Effector memory CD8-positive, alpha-beta T cell (primary cell): Measurements from ENCODE around the gene RENBP.
"Not testable (repeated sequence)": the region's sequence is repeated elsewhere in the genome, so short reads cannot be mapped to it uniquely, and the experiment has no call there.

Experiments
- ATAC-seq: fragments of 150-1000 bp; cut with Tn5 transposase; replicated peaks from 2 replicates; pipeline ENCODE4 v1.10.0; 2021; ENCODE audit warnings: mild to moderate bottlenecking, moderate library complexity
- DNase-seq, 3 experiments: peaks; one replicate each; pipeline ENCODE4 v3.0.0; 2021
- H3K27ac Mint-ChIP-seq, 2 donors: one replicate each; pipeline ENCODE4 v1.8.0; 2022; ENCODE audit warnings: mild to moderate bottlenecking in 2 of 2, mixed read lengths in 2 of 2, moderate library complexity in 2 of 2
- H3K27me3 Mint-ChIP-seq, 2 donors: one replicate each; pipeline ENCODE4 v1.8.0; 2022; ENCODE audit warnings: mixed read lengths in 2 of 2
- H3K36me3 Mint-ChIP-seq: one replicate; pipeline ENCODE4 v1.8.0; 2022; ENCODE audit warnings: mild to moderate bottlenecking, moderate library complexity, mixed read lengths; ENCODE audit not compliant: insufficient read depth
- H3K4me1 Mint-ChIP-seq, 2 donors: one replicate each; pipeline ENCODE4 v1.8.0; 2022; ENCODE audit warnings: low read depth in 2 of 2, mixed read lengths in 2 of 2
- H3K4me3 Mint-ChIP-seq, 2 donors: one replicate each; pipeline ENCODE4 v1.8.0; 2022; ENCODE audit warnings: mild to moderate bottlenecking in 2 of 2, mixed read lengths in 2 of 2, moderate library complexity in 2 of 2
- H3K9me3 Mint-ChIP-seq, 2 donors: one replicate each; pipeline ENCODE4 v1.8.0; 2022; ENCODE audit warnings: mixed read lengths in 2 of 2
- total RNA-seq, 9 experiments: gene quantifications; one replicate each; lab custom pipeline; 2026; lab: John Stamatoyannopoulos, UW

The RENBP gene
- 1.3 to 11.5 (median 2.1) reads per million in 9 experiments for total RNA-seq

DNA sequence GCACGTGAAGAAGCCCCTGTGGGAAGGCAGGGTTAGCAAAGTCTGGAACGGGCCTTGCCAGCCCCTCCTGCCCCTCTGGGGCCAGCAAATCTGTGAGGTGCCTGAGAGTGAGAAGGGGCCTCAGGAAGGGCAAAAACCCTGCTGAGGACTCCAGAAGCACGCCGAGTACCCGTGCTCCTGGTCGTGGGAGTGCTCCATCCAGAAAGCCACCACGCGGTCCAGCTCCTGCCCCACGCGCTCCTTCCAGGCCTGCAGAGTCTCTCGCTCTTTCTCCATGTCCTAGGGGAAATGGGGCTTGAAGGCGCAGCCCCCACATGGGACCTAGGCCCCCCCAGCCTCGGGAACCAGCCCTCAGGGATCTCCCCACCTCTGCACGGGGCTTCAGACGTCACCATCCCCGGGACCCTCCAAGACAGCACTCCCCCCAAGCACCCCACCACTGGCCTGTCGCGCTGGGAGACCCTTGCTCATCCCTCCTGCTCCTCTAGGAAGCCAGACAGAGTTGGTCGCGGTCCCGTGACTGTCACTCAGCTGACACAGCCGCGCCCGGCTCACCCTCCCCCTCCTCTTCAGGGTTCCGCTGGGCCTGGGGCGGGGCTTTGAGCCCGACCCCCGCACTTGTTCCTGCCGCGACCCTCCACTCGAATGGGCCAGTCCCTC is at the start of gene RENBP:
Gene RENBP, minus strand, starts transcription at position 504 of the 660 bp plus-strand sequence. Its CDS starts 33 bp downstream, at position 471.
- Mint-ChIP-seq H3K4me3 (peak within 1 kb of the TSS; percentile 61 to 65), H3K36me3 (peaks cover 12% of the 10 kb centered on the region), H3K27ac (peak within 1 kb of the TSS in 1 of 2 donors; percentile 71), H3K4me1 (peaks cover 4 to 10% of the 10 kb centered on the region in 2 donors), H3K27me3 (no peaks in the 10 kb centered on the region), H3K9me3 (no peaks in the 10 kb centered on the region)
- ATAC-seq = peak; percentile 31
- DNase-seq = no peak

- no peaks in the 10 kb centered on the region for H3K27me3 Mint-ChIP-seq
- H3K27ac Mint-ChIP-seq = no peak overlapping the region
- H3K36me3 Mint-ChIP-seq = no peaks in the 10 kb centered on the region
- H3K4me1 Mint-ChIP-seq = peaks cover 4 to 9% of the 10 kb centered on the region in 2 donors
- DNase-seq (no peak), ATAC-seq (no peak)
- H3K9me3 Mint-ChIP-seq = no peaks in the 10 kb centered on the region
- H3K4me3 Mint-ChIP-seq = no peak overlapping the region
Observed at GRCh38 chrX:153993978-153994377, 49.5 kb upstream of the RENBP start.

DNA sequence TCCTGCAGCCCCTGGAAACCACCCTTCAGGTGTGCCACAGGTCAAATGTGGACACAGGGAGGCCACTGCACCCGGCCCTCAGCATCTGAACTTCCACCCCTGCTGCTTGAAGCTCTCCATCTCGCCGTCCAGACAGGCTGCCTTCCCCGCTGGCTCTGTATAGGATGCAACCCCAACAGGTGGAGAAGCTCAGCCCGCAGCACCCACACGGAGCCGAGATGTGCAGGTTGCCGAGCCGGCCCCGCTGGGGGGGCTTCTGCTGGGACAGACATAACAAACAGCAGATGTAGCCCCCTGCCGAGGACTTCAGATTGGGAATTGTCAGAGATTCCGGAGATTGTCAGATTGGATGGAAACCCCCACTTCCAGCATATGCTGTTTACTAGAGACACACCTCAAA is 48.6 kb upstream of the RENBP start:
- peaks cover 4 to 9% of the 10 kb centered on the region in 2 donors for H3K4me1 Mint-ChIP-seq
- no peaks in the 10 kb centered on the region for H3K9me3 Mint-ChIP-seq
- H3K36me3 Mint-ChIP-seq = no peaks in the 10 kb centered on the region
- ATAC-seq (no peak), DNase-seq (no peak)
- H3K27ac Mint-ChIP-seq = no peak overlapping the region
- no peak overlapping the region for H3K4me3 Mint-ChIP-seq
- H3K27me3 Mint-ChIP-seq = no peaks in the 10 kb centered on the region

DNA sequence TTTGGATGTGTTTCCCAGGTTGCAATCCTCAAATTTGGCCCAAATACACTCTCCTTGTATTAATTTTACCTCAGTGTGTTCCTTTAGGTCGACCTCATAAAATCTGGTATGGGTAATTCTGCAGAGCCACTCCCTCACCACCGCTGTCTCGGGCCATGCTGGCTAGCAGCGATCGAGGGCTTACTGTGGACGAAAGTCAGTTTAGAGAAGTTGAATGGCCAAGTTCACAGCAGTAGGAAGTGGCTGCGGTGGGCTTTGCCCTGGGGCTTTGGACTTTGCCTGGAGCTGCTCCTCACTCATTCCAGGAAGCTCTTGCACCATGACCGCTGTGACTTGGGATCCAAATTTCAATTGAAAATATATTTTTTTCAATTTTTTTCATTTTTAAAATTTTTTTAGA is 47.7 kb upstream of the RENBP start:
- Mint-ChIP-seq H3K36me3 (no peaks in the 10 kb centered on the region), H3K4me3 (no peak overlapping the region), H3K27ac (no peak overlapping the region), H3K4me1 (peaks cover 4 to 9% of the 10 kb centered on the region in 2 donors), H3K9me3 (no peaks in the 10 kb centered on the region), H3K27me3 (no peaks in the 10 kb centered on the region)
- DNase-seq (no peak), ATAC-seq (no peak)

- Mint-ChIP-seq H3K36me3 (no peaks in the 10 kb centered on the region), H3K27ac (peak overlapping the region in 1 of 2 donors; percentile 62), H3K27me3 (no peaks in the 10 kb centered on the region), H3K4me1 (peaks cover 4 to 9% of the 10 kb centered on the region in 2 donors), H3K4me3 (peak overlapping the region in 1 of 2 donors; percentile 7), H3K9me3 (no peaks in the 10 kb centered on the region)
- no peak for DNase-seq
- no peak for ATAC-seq
Observed at GRCh38 chrX:153991013-153991580, 46.7 kb upstream of the RENBP start.

- H3K27ac Mint-ChIP-seq = no peak overlapping the region
- ATAC-seq (no peak), DNase-seq (no peak)
- H3K4me3 Mint-ChIP-seq = no peak overlapping the region
- no peaks in the 10 kb centered on the region for H3K27me3 Mint-ChIP-seq
- no peaks in the 10 kb centered on the region for H3K36me3 Mint-ChIP-seq
- H3K9me3 Mint-ChIP-seq = no peaks in the 10 kb centered on the region
- H3K4me1 Mint-ChIP-seq = peaks cover 4 to 9% of the 10 kb centered on the region in 2 donors
Observed at GRCh38 chrX:153989973-153990655, 45.7 kb upstream of the RENBP start.

- peaks cover 14 to 17% of the 10 kb centered on the region in 2 donors for H3K4me1 Mint-ChIP-seq
- H3K27ac Mint-ChIP-seq = no peak overlapping the region
- H3K36me3 Mint-ChIP-seq = no peaks in the 10 kb centered on the region
- no peaks in the 10 kb centered on the region for H3K27me3 Mint-ChIP-seq
- ATAC-seq (no peak), DNase-seq (no peak)
- no peak overlapping the region for H3K4me3 Mint-ChIP-seq
- no peaks in the 10 kb centered on the region for H3K9me3 Mint-ChIP-seq
Observed at GRCh38 chrX:153988493-153988892, 44.0 kb upstream of the RENBP start.

DNA sequence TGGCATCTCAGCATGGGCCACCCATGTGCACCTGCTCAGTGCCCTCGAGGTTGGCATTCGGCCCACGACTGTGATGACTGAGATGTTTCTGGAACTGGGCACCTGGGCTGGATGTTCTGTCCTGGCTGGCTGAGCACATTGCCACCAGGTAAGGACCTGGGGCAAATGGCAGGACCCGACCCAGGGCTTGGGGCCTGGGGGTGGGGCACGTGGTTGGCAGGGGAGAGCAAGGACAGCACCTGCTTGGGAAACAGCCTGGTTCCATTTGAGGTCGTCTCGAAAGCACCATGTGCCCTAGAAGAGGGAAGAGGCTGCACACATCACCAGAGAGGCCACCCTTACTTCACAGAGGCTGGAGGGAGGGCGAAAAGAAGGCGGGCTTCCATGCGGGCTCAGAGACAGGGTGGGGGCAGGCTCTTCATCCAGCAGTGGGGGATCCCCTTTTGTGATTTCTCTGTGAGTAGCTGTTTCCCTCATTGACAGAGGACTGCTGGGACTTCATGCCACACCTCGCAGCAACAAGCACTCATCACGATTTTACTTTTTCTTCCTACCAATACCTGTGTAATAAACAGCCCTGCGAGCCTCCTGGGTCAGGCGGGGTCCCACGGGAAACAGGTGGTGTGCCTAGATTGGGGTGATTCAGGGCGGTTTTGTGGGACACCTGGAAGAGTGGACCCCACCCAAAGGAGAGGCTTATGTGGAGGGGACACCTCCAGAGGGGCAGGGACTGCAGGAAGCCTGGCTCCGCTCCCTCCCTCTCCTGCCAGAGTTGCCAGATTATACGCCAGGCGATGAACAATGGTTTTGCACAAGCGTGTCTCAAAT is 40.1 kb upstream of the RENBP start:
- Mint-ChIP-seq H3K4me3 (peak overlapping the region; percentile 64 to 73), H3K9me3 (no peaks in the 10 kb centered on the region), H3K27ac (peak overlapping the region; percentile 92), H3K4me1 (peaks cover 24 to 33% of the 10 kb centered on the region in 2 donors), H3K27me3 (no peaks in the 10 kb centered on the region), H3K36me3 (peaks cover 11% of the 10 kb centered on the region)
- DNase-seq (peak in 1 of 3 experiments; percentile 18), ATAC-seq (peak; percentile 60)

DNA sequence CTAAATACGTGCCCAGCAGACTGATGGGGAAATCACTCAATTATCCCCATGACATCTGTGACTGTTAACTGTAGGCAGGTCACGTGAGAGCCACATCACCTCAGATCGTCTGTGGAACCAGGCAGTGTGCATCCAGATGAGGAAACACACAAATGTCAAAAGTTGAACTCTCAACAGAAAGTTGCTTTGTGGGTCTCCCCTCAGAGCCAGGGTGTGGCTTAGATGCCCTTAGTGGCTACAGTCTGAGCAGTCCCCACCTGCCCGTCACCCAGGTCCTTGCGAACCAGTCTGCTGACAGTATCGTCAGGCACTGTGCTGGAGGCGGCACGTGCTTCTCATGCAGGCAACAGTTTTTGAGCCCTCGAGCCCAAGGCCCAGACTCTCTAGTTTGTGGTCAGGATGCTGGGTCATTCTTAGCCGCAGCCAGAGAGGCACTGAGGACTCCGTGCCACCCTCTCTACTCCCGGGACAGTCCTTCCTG is 38.9 kb upstream of the RENBP start:
- Mint-ChIP-seq H3K36me3 (peaks cover 11% of the 10 kb centered on the region), H3K27ac (peak overlapping the region; percentile 83 to 92), H3K4me3 (peak overlapping the region; percentile 73 to 84), H3K9me3 (no peaks in the 10 kb centered on the region), H3K4me1 (peaks cover 24 to 33% of the 10 kb centered on the region in 2 donors), H3K27me3 (no peaks in the 10 kb centered on the region)
- DNase-seq = no peak
- no peak for ATAC-seq

GRCh38 chrX:153981771-153982533 is 37.5 kb upstream of the RENBP start:
- Mint-ChIP-seq H3K4me3 (peak overlapping the region; percentile 73 to 84), H3K36me3 (peaks cover 11% of the 10 kb centered on the region), H3K27me3 (no peaks in the 10 kb centered on the region), H3K27ac (peak overlapping the region; percentile 93 to 96), H3K4me1 (peaks cover 24 to 33% of the 10 kb centered on the region in 2 donors), H3K9me3 (no peaks in the 10 kb centered on the region)
- peak in 2 of 3 experiments; percentile 37 for DNase-seq
- ATAC-seq = peak; percentile 35

DNA sequence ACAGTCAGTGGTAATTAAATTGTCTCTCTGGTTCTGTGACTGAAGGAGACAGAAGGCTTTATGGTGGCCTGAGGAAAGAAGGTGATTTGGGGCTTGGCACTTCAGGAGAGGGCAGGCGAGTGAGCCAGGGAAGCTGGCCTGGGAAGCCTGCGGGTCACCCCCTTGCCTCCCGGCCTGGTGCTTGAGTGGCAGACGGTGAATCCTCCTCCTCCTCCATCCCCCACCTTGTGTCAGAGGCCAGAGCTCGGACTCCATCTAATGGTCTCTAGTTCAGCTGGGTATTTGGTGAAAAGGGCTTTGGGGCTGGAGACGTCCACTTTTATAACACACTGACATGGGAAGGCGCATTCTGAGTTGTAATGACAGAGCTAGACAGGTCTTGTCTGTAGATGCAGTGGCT is 36.8 kb upstream of the RENBP start:
- Mint-ChIP-seq H3K36me3 (peaks cover 11% of the 10 kb centered on the region), H3K4me1 (peaks cover 24 to 33% of the 10 kb centered on the region in 2 donors), H3K27ac (peak overlapping the region; percentile 93 to 96)

DNA sequence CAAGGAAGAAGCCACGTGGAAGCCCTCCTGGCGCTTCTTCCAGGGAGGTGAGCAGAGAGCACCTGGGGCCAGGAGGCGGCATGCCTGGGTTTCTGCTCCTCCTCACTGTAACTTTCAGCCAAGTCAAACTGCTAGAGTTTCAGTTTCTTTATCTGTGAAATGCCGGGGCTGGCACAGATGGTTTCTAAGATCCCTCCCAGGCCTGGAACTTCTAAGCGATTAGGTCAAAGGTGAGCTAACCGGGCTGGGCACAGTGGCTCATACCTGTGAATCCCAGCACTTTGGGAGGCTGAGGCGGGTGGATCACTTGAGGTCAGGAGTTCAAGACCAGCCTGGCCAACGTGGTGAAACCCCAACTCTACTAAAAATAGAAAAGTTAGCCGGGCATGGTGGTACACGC is 36.0 kb upstream of the RENBP start:
- not testable (repeated sequence) for H3K27me3 Mint-ChIP-seq, H3K9me3 Mint-ChIP-seq, DNase-seq
- ATAC-seq = peak; percentile 60
- H3K27ac Mint-ChIP-seq = peak overlapping the region; percentile 93 to 96
- peak overlapping the region; percentile 76 to 84 for H3K4me3 Mint-ChIP-seq
- peaks cover 11% of the 10 kb centered on the region for H3K36me3 Mint-ChIP-seq
- peaks cover 24 to 33% of the 10 kb centered on the region in 2 donors for H3K4me1 Mint-ChIP-seq

More for the DNA sequence above, 36.8 kb upstream of the RENBP start:
- ATAC-seq = no peak
- no peak for DNase-seq
- no peaks in the 10 kb centered on the region for H3K27me3 Mint-ChIP-seq
- no peaks in the 10 kb centered on the region for H3K9me3 Mint-ChIP-seq
- peak overlapping the region; percentile 73 to 84 for H3K4me3 Mint-ChIP-seq
